Stimulated activated CD4-positive, alpha-beta T cell treated with anti-CD3 and anti-CD28 coated beads, TNF-alpha, amount 100 ng/mL, for 4 hours (primary cell): Measurements from ENCODE around the gene SST.

Experiments used
- DNase-seq, 3 experiments: peaks; one replicate each; pipeline ENCODE4 v3.0.0-alpha.2; 2020; ENCODE audit warnings: low read depth in 3 of 3

The SST gene

GRCh38 chr3:187669675-187670504 is at the start of gene SST:
Gene SST, minus strand, starts transcription at chr3:187670394. Its CDS starts 103 bp downstream, at chr3:187670291.
- no peak for DNase-seq

GRCh38 chr3:187719628-187720336 is 49.6 kb upstream of the SST start:
- DNase-seq: no peak

GRCh38 chr3:187718802-187719201 is 48.6 kb upstream of the SST start:
- DNase-seq: no peak

GRCh38 chr3:187717572-187717971 is 47.4 kb upstream of the SST start:
- DNase-seq: no peak

GRCh38 chr3:187714404-187714979 is 44.3 kb upstream of the SST start:
- peak; percentile 27 to 62 (median 47) for DNase-seq

- DNase-seq: no peak
These were observed 43.3 kb upstream of the SST start for GRCh38 chr3:187713504-187713903.

GRCh38 chr3:187709155-187709554 is 39.0 kb upstream of the SST start:
- DNase-seq: no peak

- no peak for DNase-seq
These were observed 38.5 kb upstream of the SST start for GRCh38 chr3:187708696-187709095.

- no peak for DNase-seq
These were observed 36.8 kb upstream of the SST start for GRCh38 chr3:187706971-187707370.

- DNase-seq: no peak
These were observed 35.0 kb upstream of the SST start for GRCh38 chr3:187705164-187705563.

GRCh38 chr3:187702507-187703033 is 32.4 kb upstream of the SST start, which contains the start of gene RTP2:
Gene RTP2, minus strand, starts transcription at chr3:187702557. Its CDS starts 429 bp downstream, at chr3:187702128.
- DNase-seq: no peak

- no peak for DNase-seq
These were observed 30.1 kb upstream of the SST start for GRCh38 chr3:187700249-187700648.

- DNase-seq: no peak
These were observed 28.6 kb upstream of the SST start for GRCh38 chr3:187698499-187699399.

- no peak for DNase-seq
These were observed 25.8 kb upstream of the SST start for GRCh38 chr3:187696021-187696420.

GRCh38 chr3:187695449-187695848 is 25.3 kb upstream of the SST start:
- no peak for DNase-seq

GRCh38 chr3:187694801-187695200 is 24.6 kb upstream of the SST start:
- no peak for DNase-seq

- no peak for DNase-seq
These were observed 23.2 kb upstream of the SST start for GRCh38 chr3:187693431-187693830.

GRCh38 chr3:187689984-187690383 is 19.8 kb upstream of the SST start:
- no peak for DNase-seq

GRCh38 chr3:187686621-187687273 is 16.6 kb upstream of the SST start:
- no peak for DNase-seq

- DNase-seq: no peak
These were observed 15.8 kb upstream of the SST start for GRCh38 chr3:187685948-187686347.

GRCh38 chr3:187684880-187685279 is 14.7 kb upstream of the SST start:
- DNase-seq: no peak
